Colon (tissue), 2 donors: ENCODE data around the gene TNF.

Experiments
- FAIRE-seq: peaks from 2 replicates; lab custom pipeline; 2012; peaks lifted over from hg19 to GRCh38; lab: Jason Lieb, UNC
- donor health status: control.
- donor health status: control.

The TNF gene

DNA sequence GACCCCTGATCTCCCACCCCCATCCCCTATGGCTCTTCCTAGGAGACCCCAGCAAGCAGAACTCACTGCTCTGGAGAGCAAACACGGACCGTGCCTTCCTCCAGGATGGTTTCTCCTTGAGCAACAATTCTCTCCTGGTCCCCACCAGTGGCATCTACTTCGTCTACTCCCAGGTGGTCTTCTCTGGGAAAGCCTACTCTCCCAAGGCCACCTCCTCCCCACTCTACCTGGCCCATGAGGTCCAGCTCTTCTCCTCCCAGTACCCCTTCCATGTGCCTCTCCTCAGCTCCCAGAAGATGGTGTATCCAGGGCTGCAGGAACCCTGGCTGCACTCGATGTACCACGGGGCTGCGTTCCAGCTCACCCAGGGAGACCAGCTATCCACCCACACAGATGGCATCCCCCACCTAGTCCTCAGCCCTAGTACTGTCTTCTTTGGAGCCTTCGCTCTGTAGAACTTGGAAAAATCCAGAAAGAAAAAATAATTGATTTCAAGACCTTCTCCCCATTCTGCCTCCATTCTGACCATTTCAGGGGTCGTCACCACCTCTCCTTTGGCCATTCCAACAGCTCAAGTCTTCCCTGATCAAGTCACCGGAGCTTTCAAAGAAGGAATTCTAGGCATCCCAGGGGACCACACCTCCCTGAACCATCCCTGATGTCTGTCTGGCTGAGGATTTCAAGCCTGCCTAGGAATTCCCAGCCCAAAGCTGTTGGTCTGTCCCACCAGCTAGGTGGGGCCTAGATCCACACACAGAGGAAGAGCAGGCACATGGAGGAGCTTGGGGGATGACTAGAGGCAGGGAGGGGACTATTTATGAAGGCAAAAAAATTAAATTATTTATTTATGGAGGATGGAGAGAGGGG is 1.9 kb upstream of the TNF start:
- FAIRE-seq = no peak

DNA sequence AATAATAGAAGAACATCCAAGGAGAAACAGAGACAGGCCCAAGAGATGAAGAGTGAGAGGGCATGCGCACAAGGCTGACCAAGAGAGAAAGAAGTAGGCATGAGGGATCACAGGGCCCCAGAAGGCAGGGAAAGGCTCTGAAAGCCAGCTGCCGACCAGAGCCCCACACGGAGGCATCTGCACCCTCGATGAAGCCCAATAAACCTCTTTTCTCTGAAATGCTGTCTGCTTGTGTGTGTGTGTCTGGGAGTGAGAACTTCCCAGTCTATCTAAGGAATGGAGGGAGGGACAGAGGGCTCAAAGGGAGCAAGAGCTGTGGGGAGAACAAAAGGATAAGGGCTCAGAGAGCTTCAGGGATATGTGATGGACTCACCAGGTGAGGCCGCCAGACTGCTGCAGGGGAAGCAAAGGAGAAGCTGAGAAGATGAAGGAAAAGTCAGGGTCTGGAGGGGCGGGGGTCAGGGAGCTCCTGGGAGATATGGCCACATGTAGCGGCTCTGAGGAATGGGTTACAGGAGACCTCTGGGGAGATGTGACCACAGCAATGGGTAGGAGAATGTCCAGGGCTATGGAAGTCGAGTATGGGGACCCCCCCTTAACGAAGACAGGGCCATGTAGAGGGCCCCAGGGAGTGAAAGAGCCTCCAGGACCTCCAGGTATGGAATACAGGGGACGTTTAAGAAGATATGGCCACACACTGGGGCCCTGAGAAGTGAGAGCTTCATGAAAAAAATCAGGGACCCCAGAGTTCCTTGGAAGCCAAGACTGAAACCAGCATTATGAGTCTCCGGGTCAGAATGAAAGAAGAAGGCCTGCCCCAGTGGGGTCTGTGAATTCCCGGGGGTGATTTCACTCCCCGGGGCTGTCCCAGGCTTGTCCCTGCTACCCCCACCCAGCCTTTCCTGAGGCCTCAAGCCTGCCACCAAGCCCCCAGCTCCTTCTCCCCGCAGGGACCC is 981 bp upstream of the TNF start:
- no peak for FAIRE-seq

DNA sequence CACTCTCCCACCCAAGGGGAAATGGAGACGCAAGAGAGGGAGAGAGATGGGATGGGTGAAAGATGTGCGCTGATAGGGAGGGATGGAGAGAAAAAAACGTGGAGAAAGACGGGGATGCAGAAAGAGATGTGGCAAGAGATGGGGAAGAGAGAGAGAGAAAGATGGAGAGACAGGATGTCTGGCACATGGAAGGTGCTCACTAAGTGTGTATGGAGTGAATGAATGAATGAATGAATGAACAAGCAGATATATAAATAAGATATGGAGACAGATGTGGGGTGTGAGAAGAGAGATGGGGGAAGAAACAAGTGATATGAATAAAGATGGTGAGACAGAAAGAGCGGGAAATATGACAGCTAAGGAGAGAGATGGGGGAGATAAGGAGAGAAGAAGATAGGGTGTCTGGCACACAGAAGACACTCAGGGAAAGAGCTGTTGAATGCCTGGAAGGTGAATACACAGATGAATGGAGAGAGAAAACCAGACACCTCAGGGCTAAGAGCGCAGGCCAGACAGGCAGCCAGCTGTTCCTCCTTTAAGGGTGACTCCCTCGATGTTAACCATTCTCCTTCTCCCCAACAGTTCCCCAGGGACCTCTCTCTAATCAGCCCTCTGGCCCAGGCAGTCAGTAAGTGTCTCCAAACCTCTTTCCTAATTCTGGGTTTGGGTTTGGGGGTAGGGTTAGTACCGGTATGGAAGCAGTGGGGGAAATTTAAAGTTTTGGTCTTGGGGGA is 754 bp downstream of the TNF start:
- FAIRE-seq = no peak

DNA sequence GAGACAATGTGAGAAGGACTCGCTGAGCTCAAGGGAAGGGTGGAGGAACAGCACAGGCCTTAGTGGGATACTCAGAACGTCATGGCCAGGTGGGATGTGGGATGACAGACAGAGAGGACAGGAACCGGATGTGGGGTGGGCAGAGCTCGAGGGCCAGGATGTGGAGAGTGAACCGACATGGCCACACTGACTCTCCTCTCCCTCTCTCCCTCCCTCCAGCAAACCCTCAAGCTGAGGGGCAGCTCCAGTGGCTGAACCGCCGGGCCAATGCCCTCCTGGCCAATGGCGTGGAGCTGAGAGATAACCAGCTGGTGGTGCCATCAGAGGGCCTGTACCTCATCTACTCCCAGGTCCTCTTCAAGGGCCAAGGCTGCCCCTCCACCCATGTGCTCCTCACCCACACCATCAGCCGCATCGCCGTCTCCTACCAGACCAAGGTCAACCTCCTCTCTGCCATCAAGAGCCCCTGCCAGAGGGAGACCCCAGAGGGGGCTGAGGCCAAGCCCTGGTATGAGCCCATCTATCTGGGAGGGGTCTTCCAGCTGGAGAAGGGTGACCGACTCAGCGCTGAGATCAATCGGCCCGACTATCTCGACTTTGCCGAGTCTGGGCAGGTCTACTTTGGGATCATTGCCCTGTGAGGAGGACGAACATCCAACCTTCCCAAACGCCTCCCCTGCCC is 1.7 kb downstream of the TNF start:
- FAIRE-seq = no peak

DNA sequence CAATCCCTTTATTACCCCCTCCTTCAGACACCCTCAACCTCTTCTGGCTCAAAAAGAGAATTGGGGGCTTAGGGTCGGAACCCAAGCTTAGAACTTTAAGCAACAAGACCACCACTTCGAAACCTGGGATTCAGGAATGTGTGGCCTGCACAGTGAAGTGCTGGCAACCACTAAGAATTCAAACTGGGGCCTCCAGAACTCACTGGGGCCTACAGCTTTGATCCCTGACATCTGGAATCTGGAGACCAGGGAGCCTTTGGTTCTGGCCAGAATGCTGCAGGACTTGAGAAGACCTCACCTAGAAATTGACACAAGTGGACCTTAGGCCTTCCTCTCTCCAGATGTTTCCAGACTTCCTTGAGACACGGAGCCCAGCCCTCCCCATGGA is 2.2 kb downstream of the TNF start:
- no peak for FAIRE-seq

DNA sequence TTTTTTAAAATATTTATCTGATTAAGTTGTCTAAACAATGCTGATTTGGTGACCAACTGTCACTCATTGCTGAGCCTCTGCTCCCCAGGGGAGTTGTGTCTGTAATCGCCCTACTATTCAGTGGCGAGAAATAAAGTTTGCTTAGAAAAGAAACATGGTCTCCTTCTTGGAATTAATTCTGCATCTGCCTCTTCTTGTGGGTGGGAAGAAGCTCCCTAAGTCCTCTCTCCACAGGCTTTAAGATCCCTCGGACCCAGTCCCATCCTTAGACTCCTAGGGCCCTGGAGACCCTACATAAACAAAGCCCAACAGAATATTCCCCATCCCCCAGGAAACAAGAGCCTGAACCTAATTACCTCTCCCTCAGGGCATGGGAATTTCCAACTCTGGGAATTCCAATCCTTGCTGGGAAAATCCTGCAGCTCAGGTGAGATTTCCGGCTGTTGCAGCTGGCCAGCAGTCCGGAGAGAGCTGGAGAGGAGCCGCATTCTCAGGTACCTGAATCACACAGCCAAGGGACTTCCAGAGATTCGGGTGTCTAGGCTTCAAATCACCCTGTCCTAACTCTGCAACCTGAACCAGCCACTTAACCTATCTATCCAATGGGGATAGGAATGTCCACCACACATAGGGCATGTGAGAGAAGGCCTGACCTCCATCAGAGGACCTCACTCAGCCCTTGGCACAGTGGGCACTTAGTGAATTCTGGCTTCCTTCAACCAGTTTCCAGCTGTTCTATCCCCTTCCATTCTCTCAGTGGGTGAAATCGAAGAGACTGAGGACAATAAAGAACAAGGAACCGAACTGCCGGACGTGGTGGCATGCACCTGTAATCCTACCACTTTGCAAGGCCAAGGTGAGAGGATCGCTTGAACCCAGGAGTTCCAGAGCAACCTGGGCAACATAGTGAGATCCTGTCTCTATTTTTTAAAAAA is 3.1 kb downstream of the TNF start:
- FAIRE-seq = no peak

DNA sequence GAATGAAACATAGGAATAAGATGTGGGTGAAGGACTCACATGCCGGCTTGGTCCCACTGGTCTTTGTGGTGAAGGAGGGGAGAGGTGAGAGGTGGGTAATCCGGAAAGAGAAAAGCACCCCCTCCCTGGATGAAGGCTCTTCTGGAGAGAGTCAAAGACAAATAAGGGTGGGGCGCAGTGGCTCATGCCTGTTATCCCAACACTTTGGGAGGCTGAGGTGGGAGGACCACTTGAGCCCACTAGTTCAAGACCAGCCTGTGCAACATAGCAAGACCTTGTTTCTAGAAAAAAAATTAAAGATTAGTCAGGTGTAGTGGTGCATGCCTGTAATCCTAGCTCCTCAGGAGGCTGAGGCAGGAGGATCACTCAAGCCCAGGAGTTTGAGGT is 3.7 kb downstream of the TNF start:
- no peak for FAIRE-seq

DNA sequence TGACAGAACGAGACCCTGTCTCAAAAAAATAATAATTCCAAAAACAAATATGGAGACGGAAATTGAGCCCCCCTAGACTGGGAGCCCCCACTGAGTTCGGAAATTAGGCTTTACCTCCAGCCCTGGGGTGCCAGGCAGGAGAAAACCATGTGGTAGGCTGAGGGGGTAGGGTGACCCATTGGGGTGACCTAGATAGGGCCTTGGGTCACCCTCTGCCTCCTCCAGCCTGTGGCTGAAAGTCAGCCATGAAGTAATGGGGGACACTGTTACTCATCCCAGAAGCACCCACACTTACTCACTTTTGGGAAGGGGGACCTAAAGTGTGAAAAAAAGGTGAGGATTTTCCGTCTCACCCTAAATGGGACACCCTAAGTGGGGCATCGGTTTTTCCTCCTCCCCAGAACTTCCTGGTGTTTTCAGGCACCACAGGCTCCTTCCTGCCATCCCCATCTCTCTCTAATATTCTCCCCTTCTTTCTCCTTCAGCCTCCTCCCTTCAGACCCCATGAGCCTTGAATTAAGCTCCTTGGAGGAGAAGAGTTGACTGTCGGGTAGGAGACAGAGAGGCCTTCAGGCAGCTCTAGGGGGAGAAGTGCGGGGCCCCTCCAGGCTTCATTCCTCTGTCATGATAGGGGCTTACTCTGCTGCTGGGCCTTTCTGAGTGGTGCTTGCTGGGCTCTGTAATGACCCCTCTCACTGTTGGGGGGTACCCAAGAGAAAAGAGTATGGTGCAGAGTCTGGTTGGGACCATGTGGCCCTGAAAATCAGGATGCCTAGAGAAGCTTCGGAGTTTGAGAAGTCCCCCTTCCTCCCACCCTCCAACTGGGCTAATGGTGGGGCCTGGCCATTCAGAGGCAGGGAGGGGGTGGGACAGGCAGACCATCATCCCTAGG is 4.4 kb downstream of the TNF start:
- no peak for FAIRE-seq

DNA sequence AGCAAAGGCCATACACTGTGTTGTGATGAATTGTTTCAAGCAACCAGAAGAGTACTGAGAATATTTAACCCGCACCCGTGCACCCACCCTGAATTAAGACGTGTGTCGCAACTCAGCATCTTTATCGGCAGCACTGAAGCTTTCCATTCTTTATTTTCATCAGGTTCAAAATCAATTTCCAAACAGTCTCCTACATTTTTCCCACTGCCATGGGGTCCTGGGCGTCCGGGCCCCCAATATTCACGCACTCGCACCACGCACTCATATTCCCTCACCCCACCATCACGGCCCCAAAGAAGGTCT is 5.0 kb downstream of the TNF start:
- FAIRE-seq = no peak

DNA sequence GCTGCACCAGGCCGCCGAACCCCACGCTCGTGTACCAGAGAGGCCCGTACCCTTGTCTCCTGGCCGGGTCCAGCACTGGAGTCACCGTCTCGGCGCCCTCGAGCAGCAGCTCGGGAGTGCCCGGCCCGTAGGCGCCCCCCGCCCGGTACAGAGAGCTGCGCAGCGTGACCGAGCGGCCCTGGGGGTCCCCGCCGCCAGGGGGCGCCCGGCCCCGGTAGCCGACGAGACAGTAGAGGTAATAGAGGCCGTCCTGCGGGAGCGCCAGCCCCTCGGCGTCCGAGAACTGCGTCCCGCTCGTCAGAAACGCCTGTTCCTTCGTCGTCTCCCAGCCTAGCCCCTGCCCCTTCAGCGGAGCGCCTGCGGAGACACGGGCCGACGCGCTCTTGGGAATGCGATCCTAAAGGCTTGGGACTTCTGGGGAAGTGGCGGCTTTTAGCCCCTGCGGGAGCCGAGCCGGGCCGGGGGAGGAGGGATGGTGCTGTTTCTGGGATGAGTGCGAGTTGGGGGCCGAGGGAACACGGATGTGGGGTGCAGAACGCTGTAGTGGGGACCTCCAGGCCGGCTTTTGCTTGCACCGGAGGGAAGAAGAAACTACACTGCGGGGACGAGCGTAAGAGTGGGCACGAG is 5.6 kb downstream of the TNF start:
- no peak for FAIRE-seq

DNA sequence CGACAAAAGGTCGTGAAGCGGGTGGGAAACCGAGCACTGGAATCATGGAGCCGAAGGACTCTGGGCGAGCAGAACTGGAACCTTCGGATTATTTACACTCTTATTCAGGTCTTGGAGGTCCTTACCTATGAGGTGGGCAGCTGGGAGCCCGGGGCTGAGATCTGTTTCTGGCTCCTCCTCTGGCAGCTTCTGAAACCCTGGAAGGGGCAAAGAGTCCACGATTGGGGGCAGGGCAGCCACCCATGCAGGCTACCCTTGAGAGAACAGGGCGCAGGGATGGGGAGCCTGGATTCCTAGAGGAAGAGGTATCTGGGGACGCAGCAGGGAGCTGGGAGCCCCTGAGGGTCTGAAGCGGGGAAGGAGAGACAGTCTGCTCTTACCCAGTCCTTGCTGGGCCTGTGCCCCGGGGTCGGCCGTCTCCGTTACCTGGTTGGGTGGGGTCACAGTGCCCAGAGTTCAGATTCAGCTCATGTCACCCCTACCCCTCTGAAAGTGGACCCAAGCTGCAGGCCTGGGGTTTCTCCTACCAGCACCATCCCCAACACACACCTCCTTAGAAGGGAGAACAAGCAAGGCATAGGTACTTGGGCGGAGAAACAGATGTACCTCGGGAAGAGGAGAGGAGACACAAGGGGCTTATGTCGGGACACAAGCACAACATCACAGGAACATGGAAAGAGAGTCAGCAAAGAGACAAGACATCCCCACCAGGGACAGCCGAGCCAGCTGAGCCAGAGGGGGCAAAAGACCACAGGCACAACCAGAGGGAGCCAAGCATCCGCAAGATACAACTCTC is 6.3 kb downstream of the TNF start:
- FAIRE-seq = no peak

DNA sequence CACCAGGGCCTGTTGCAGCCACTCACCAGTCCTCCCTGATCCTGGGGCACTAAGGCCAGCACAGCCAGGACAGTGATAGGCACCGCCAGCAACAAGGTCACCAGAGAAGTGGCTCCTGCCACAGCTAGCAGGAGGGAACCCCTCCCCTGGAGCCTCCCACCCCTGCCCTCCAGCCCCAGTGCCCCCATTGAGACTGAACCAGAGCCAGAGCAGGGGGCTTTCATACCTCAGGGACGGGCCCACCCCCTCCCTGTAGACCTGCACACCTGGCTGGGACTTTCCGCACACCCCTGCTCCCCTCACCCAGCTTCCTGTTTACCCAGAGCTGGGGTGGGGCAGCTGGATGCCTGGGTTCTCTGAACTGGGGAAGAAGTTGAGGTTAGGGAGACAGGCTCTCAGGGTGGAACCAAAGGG is 6.9 kb downstream of the TNF start, which contains the start of gene LTB:
Gene LTB (minus strand): TSS at position 195 of the 414 bp plus-strand sequence. CDS start 7 bp downstream, at position 188.
- no peak for FAIRE-seq

DNA sequence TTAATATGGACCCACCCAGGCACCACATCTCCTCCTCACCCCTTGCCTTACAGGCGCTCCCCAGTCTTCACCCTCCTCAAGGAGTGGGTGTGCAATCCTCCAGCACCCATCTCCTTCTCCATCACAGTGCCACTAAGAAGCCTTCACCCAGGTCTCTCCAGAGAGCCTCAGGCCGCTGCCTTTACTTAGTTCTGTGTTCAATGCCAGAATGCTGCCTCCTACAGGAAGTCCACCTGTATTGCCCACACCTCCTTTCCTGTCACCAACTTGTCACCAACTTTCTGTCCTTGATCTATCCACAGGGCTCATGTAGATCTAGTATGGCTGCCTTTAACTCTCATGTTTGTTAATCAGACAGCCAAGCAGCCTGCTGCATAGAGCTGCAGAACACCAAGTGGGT is 10.1 kb downstream of the TNF start:
- no peak for FAIRE-seq

DNA sequence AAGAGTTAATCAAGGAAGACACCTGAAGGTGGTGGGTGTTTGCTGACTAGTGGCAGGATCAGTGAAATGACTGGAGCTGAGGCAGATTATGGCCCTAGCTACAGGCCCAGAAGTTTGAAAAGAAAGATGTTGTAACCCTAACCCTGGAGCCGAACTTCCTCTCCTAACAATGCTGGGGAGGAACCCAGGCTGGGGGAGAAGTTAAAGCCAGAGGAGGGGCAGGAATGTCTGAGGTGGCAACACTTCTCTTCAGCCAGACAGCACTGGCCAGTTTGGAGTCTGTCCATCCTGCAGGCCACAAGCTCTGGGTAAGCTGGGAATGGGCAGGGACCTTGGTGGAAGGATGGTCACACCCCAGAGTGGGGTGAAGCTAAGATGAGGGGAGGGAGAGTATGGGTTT is 10.6 kb downstream of the TNF start, which contains the start of gene LST1:
Gene LST1 (plus strand): TSS at position 270 of the 400 bp plus-strand sequence. CDS start 1,023 bp downstream, outside the sequence.
- no peak for FAIRE-seq

DNA sequence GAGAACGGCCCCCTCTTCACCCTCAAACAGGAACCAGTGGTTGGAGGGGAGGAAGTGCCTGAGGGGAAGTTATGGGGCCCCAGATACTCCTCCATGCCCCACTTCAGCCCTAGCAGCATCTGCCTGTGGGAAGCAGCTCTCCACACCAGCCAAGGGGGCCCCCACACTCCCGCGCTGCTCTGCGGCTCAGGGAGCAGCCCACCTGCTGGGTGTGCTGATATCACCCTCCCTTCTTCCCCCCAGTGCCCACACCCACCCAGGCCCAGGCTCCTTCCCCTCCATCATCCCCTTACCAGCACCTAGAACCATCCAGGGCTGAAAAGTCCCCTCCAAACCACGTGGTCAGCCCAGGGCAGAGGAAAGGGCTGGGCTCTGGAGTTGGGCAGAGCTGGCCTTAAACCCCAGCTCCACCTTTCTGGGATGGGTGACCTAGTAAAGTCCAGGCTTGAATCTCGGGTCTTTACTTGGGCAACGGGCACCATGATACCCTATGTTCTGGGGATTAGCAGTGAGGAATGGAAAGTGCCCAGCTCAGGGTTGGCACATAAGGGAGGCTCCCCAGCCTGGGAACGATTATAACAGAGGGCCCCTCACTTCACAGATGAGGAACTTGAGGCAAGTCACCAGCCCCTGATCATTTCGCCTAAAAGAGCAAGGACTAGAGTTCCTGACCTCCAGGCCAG is 11.4 kb downstream of the TNF start:
- no peak for FAIRE-seq

DNA sequence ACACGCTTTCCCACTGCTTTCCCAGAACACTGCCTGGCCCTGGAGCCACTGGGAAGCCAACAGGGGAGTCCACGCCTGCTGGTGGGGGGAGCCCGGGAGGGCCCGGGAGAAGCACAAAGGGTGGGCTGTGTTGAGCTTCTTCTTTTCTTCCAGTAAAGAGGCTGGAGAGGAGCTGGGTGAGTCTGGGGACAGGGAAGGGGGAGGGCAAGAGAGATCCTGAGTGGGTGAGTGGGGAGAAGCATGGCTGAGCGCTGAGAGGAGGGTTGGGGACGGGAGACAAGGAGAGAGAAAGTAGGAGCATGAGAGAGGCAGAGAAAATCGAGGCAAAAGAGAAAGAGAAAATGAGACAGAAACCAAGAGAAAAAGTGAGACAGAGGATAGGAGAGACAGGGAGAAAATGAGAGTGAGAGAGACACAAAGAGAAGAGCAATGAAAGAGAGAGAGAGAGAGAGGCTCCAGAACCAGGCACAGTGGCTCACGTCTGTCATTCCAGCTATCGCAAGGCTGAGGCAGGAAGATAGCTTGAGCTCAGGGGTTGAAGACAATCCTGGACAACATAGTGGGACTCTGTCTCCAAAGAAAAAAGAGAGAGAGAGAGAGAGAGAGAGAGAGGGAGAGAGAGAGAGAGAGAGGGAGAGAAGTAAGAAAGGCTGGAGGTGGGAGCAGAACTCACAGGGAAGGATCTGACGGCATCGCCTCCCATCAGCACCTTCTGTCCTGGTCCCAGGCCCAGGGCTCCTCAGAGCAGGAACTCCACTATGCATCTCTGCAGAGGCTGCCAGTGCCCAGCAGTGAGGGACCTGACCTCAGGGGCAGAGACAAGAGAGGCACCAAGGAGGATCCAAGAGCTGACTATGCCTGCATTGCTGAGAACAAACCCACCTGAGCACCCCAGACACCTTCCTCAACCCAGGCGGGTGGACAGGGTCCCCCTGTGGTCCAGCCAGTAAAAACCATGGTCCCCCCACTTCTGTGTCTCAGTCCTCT is 12.7 kb downstream of the TNF start:
- no peak for FAIRE-seq
